HTR-8/SVneo (cell line): ENCODE results near the gene PRDM16.
A peak's percentile ranks its signal among the peaks of the same experiment; 100 is the strongest.

Experiments used
- DNase-seq: peaks from one replicate; pipeline ENCODE4 v3.0.0; 2011; ENCODE audit warnings: low spot score, mixed read lengths; ENCODE audit not compliant: insufficient read length
- FAIRE-seq: peaks from 2 replicates; lab custom pipeline; 2011; peaks lifted over from hg19 to GRCh38; lab: Jason Lieb, UNC

The PRDM16 gene

DNA sequence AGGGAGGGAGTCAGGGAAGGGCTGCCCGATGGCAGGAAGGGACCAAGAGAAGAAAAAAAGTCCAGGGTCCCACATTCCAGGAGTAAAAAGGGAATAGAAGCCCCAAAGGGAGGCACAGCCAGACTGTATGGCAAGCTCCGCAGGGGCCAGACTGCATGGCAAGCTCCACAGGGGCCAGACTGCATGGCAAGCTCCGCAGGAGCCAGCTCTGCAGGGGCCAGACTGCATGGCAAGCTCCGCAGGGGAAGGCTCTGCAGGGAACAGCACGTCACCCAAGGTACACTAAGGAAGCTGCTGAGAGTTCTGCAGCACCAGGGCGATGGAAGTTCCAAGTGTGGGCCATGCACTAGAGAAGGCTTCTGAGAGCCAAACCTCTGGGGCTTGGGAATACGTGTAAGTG, 228.8 kb downstream of the PRDM16 start:
- no peak for FAIRE-seq
- DNase-seq, result no peak

DNA sequence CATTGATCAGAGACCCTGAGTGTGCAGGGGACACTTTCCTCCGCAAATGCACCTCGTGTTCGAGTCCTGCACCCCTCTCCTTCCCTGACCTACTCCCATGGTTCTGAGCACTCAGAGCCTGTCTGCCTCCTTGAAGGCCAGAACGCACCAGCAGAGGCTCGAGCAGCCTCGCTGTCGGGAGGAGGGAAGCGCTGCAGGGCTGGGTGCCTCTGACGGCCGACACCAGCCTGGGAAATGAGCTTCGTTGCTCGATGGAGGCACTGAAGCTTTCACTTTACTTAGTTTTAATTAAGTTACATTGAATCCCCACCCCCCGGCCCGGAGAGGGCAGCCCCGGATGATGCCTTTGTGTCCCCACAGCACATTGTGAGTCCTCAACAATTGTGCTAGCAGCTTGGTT, 229.2 kb downstream of the PRDM16 start:
- DNase-seq (no peak), FAIRE-seq (no peak)

DNA sequence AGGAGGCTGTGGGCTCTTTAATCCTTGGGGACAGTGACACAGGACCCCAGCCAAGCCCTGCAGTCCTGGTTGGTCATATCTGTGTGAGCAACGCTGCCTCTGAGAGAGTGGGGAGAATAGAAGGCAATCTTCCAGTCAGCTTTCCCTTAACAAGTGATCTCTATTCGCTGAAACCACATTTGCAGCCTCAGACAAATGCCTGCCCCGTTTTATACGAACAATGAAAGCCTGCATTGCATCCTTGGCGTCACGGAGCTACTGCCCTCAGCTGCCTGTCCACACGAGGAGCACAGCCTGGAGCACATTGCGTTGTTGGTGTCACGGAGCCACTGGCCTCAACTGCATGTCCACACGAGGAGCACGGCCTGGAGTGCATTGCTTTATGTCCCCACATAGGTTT, 235.2 kb downstream of the PRDM16 start:
- FAIRE-seq, result no peak
- DNase-seq, result no peak

DNA sequence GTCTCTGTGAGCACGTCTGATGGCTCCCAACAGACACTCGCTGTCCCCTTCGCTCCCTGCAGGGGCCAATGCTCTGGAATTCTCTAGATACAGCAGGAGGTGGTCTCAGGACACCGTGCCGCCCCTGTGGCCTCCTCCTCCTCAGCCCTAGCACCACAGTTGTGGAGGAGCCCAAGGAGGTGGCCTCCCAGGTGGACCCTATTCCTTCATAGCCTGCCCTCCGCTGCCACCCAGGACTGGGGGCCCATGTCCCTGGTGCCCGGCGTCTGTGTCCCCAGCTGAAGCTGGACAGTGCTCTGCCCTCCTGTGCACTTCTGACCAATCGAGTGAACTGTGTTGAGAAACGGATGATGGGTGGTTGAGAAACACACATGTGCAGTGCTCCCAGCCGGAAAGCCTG, 235.7 kb downstream of the PRDM16 start:
- DNase-seq (no peak), FAIRE-seq (no peak)

DNA sequence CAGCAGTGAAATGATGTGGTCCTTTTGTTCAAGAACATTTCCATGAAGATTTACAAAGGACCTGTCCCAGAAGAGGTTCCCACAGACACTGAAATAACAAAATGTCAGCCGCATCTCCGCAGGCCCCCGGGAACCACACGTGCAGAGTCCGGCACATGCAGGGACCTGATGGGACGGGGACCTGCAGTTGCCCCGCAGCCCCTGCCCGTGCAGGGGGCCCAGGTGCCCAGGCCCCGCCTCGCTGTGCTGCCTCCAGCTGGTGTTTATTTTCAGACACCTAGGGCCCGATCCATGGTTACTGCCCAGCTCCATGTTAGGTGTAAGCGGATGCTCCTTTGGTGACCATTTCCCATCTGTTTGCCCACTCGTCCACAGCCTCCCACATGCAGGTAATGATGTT, 236.2 kb downstream of the PRDM16 start:
- DNase-seq (no peak), FAIRE-seq (no peak)

DNA sequence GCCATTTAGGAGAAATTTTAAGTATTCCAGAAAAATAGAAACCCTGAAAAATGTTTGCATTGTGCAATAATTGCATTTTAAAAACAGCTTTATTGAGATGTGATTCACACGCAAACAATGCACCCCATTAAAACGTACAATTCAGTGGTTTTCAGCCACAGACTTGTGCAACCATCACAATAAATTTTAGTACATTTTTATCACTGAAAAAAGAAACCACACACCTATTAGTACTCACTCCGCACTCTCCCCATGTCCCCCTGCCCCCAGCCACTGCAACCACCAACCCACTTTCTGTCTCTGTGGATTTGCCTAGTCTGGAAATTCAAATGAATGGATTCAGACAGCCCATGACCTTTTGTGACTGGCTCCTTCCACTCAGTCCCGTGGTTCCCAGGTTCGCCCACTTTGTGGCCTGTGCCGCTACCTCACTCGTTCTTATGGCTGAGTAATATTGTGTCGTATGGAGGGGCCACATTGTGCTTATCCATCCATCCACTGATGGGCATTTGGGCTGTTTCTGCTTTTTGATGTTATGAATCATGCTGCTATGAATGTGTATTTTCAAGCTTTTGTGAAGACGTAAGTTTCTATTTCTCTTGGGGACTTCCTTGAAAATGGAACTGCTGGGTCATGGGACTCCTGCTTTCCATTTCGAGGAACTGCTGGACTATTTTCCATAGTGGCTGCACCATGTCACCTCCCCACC, 237.7 kb downstream of the PRDM16 start:
- FAIRE-seq, result no peak

DNA sequence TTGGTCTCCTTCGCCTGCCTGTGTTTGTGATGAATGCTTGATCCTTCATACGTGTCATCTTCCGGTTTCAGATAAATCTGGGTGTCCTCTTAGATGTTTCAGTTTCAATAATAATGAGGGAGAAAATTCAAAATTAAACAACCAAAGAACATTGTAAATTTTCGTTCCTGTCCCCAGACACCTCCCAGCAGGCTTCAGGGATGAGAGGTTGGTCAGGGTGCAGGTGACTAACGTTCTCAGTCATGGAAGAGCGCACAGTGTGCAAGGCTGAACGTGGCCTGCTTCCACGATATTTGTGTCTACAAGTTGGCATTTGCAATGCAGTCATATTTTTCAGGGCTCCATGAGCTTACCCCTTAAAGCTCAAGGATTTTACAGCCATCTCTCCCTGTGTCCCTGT, 238.4 kb downstream of the PRDM16 start:
- DNase-seq, result no peak

More for the DNA sequence above, 237.7 kb downstream of the PRDM16 start:
- no peak for DNase-seq

DNA sequence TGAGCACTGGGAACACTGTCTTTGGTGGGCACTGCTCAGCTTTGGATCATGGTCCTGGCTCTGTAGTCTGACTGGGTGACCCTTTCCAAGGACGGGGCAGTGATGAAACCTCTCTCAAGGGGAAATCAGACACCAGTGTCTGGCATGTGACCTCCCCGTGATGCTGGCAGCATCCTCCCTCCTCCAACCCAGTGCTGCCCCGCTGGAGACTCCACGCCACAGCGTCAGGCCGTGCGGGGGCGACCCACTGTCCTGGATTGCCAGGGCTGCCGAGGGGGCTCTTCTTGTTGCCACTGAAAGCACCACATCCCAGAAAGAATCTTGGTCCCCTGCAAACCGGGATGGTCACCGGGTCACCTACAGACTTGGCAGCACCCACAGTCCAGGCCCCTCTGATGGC, 239.1 kb downstream of the PRDM16 start:
- no peak for FAIRE-seq
- DNase-seq, result no peak

More for the DNA sequence above, 238.4 kb downstream of the PRDM16 start:
- no peak for FAIRE-seq

DNA sequence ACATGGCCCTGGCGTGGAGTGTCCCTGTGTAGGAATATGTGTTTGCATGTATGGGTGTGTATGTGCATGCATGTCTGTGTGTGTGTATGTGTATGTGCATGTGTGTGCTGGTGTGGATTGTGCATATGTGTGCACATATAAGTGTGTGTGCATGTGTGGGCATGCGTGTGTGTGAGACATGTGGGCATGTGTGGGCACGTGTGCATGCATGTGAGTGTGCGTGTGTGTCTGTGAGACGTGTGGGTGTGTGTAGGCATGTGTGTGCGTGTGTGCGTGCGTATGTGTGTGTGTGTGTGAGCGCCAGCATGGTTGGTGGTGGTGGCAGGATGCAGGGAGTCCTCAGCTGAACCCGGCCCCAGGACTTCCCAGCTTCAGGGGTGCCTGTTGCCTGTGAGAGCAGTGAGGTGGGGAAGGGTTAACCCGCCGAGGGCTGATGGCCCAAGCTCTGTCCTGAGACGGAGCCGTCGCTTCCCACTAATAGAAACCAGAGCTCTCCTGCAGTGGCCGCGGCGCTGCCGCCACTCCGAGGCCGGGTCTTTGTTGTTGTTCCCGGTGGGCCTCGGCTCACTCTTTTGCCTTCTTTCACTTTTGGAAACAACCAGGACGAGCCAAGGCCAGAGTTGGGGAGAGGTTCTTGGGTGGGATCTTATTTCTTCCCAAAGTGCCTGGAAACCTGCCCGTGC, 241.9 kb downstream of the PRDM16 start:
- peak; percentile 77 for FAIRE-seq
- no peak for DNase-seq

DNA sequence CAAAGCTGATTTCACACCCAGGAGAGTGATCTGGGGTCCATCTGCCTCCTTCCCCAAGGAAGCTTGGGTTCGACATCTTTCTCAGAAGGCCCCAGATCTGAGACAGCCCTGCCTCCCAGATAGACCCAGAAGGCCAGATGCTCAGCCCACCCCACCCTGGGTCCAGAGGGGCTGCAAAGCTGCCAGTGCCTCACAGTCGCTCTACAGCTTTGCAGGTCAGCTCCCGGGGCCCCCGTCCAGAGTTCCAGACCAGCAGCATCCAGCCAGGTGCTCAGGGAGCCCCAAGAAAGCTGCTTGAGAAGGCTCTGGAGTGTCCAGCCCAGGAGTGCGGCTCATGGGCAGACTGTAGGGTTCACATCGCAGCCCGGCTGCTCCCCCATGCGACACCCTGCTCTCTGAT, 242.7 kb downstream of the PRDM16 start:
- no peak for FAIRE-seq

DNA sequence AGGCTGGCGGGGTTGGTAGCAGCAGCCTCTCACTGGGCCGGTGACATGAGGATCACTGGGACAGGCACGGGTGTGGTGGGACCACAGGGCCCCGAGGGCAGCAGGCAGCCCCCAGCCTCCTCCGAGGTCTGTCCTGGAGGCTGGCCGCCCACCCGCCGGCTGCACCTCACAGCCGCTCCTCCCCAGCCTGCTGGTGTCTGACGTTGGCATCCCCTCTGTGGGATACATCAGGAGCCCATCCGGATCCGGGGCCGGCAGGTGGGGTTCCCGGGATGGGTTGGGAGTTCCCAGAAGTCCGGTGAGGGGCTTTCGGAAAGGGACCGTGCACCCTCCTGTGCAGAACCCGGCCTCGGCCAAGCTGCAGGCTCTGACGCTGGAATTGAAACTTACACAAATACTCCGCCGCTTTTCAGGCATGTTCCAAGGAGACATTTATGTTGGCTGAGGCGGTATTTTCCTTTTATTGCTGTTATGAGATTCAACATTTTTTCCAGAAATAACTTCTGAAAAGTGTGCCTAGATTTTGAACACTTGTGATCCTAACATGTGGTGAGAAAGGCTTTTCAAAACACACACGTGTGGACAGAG, 243.4 kb downstream of the PRDM16 start:
- FAIRE-seq (no peak), DNase-seq (no peak)

More for the DNA sequence above, 242.7 kb downstream of the PRDM16 start:
- DNase-seq, result no peak

DNA sequence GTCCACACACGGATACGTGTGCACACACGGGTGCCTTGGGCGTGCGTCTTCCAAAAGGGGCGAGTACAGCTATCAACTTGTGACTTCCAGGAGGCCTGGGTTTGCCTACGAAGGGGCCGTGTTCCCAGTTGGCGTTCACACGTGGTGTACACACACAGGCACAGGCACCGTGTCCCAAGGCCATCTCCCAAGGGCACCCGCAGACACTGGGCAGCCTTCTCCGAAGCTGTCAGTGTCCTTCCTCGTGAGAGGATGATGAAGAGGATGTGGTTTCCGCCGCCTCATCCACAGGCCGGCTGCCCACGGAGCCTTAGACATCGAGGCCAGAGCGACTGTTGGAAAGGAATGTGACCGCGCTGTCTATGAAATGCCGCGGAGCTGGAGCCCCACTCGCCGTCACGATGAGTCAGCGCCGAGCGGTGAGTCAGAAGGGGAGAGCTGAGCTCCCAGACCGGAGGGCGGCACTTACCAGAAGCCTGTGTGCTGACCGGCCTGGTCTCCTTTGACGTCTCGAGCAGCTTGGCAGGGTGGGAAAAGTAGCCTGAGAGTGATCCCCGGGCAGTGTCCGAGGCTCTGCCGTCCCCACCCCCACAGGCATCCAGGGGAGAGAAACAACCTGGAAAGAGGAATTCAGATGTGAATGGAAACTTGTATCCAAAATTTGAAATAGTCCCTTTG, 244.0 kb downstream of the PRDM16 start:
- FAIRE-seq (peak; percentile 90), DNase-seq (peak; percentile 97)

DNA sequence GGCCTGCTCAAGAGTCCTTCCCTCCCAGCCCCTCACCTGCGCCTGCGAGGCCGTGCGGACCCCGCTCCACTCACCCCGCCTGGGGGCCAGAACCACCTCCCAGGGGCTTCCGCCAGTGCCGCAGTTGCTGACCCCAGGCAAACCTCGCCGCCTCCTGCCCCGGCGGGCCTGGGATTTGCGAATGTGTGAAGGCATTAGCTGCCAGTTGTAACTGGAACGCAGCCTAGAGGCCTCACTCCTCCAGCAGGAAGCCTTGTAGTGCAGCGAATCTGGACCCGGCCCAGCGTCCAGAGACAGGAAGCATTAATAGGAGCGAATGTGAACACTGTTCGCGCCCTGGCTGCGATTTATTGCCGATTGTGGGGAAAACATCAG, 244.6 kb downstream of the PRDM16 start:
- no peak for FAIRE-seq
- no peak for DNase-seq

DNA sequence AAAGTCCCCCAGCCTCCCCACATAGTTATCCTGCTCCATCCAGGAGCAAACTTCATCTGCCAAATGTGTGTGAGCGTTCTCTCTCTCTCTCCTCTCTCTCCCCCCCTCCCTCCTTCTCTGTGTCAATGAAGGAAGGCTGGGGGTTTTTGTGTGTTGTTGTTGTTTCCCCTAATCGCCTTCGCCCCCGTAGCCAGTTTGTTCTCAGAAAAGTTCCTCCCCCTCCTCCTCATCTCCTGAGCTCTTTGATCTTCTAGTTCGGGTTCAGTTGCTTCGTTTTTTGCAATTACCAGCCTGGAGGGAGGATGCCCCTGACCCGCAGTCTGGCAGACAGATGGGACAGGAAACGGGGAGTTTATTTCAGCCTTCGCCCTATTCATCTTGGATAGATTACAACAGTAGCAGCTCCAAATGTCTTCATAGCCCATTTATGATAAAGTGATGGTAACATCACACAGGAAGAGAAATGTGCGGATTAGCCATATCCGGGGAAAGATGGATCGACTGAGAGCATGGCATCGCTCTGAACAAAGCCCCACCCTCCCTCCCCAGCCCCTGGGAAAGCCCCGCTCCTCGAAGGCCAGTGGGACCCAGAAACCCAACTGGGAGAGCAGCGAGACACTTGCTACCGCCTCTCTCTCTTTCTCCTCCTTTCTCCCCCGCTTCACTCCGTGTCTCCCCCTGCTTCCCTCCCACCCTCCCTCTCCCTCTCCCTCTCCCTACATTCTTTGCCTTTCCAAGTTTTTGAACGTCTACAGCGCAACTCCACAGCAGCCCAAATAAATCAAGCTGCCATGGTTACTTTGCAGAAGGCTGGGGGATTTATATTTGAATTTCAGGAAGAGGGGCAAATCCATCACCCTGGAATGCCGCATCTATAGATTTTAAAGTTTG, 245.7 kb downstream of the PRDM16 start:
- no peak for DNase-seq
- no peak for FAIRE-seq

DNA sequence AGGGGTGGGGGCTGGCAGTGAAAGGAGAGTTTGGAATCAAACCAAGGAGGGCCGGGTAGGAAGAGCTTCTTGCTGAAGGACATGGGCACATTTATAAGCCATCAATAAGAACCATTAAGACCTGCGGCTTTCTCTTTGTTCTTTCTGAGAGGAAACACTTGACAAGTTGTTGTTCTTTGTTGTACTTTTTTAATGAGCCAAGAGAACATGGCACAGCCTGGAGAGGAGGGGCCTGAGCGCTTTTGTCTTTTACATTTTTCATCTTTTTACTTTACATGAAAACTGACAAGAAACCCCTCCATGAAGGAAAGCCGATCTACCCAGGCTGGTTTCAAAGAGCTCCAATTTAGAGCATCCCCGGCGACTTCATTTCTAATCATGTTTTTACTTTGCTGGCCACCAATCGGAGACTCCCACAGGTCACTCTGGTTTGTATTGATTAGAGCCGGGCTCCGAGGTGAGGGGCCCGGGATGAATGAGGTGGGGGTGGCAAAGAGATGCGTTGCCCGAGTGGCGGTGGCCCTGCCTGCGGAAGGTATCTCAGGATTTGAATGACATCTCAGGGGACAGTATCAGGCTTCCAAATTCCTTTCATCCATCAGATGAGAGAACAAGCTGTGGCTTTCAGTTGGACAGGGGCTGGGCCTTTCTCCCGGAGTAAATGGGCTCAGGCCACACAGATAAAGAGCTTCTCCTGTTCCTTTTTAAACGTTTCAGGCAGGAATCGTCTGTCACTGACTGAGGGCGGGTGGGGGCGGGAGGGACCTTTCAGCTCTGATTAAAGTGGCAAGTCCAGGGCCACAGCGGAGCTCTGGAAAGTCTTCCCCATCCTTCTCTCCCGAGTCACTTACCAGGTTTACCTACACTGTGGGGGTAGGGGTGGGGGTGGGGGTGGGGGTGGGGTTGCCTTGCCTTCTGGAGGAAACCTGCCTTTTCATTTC, 246.7 kb downstream of the PRDM16 start:
- DNase-seq (no peak), FAIRE-seq (no peak)

DNA sequence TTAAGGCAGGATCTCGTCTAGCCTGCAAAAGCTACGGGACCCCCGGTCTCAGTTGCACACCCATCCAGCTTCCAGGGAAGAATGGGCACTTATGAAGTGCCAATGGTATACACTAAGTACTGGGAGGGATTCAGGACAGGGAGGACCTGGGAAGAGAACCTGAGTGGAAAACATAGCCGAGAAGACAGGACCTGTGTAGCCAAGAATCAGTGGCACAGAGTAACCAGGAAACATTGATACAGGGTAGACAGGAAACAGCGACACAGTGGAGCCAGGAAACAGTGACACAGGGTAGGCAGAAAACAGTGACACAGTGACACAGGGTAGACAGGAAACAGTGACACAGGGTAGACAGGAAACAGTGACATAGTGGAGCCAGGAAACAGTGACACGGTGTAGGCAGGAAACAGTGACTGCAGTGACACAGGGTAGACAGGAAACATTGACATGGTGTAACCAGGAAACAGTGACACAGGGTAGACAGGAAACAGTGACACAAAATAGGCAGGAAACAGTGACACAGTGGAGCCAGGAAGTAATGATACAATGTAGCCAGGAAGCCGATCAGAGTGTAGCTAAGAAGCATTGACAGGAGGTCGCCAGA, 247.4 kb downstream of the PRDM16 start:
- no peak for DNase-seq
- no peak for FAIRE-seq

DNA sequence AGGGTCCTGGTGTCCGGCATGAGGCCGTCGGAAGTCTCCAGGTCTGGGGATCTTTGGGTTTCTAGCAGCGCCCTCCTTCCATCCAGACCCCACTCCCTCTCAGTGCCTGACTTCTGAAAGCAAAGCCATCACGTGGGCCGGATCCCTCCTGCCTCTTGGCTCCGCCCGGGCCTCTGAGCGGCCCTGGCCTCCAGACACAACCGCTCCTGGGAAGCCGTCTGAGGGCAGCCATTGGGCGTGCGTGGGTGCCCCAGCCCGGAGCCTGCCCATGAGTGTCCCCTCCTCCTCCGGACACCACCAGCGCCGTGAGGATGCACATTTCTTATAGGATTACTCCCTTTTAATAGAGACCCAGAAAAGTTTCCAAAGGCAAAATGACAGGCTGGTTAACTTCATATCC, 248.5 kb downstream of the PRDM16 start:
- DNase-seq, result no peak
- no peak for FAIRE-seq

DNA sequence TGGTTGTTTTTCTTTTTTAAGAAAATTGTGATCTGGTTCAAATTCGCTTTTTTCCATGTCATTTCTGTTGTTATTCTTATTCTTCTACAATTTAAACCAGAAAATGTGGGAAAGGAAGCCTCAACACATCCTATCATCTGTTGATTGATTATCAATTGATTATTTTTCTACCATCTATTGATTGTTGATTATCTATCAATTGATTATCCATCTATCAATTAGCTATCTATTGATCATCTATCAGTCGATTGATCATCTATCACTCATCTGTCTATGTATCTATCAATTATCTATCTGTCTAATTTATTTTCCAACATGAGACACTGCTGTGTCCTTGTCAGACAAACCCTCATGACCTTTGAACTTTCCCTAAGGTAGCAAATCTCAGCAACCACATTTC, 249.3 kb downstream of the PRDM16 start:
- DNase-seq, result no peak
- no peak for FAIRE-seq

DNA sequence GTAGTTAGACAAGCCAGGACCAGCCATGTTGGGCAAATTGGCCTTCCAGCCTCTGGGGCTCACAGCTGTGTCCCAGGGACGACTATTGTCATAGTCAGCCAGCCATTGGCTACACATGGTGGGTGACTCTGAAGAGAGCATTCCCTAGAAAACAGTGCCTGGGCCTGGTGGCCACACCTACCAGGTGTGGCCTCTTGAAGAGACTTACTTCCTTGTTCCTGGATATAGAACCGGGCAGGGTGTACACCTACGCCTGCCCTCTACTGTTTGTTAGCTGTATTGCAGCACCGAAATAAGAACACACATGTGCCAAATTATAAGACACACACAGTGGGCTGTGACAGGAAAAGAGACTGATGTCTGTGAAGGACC, 250.9 kb downstream of the PRDM16 start:
- FAIRE-seq, result no peak

More for the DNA sequence above, 250.9 kb downstream of the PRDM16 start:
- DNase-seq, result peak; percentile 57
